ENCODE results near the gene MDN1.
"Not testable (repeated sequence)": the region's sequence is repeated elsewhere in the genome, so short reads cannot be mapped to it uniquely, and the experiment has no call there.

Gene MDN1

GRCh38 chr6:89749918-89750317 is 69.7 kb downstream of the MDN1 start:
- no peak for DNase-seq (ENCODE audit: low read depth)
- no peak for TF ChIP-seq CTCF (conservative IDR thresholded peaks at IDR 0.05; ENCODE audit: control insufficient read depth, insufficient read depth, low read depth, low read length)
- no peak overlapping the region for H3K4me3 ChIP-seq (ENCODE audit: control insufficient read depth, low read depth, low read length)

- H3K4me3 ChIP-seq (ENCODE audit: control insufficient read depth, low read depth, low read length) = no peak overlapping the region
- no peak for TF ChIP-seq CTCF (conservative IDR thresholded peaks at IDR 0.05; ENCODE audit: control insufficient read depth, insufficient read depth, low read depth, low read length)
- peak; percentile 63 for DNase-seq (ENCODE audit: low read depth)
Measured at GRCh38 chr6:89745716-89746115, 73.9 kb downstream of the MDN1 start.

- no peak overlapping the region for H3K4me3 ChIP-seq (ENCODE audit: control insufficient read depth, low read depth, low read length)
- DNase-seq (ENCODE audit: low read depth) = no peak
- no peak for TF ChIP-seq CTCF (conservative IDR thresholded peaks at IDR 0.05; ENCODE audit: control insufficient read depth, insufficient read depth, low read depth, low read length)
Measured at GRCh38 chr6:89745096-89745495, 74.5 kb downstream of the MDN1 start.

GRCh38 chr6:89736893-89737292 is 82.7 kb downstream of the MDN1 start:
- H3K4me3 ChIP-seq (ENCODE audit: control insufficient read depth, low read depth, low read length) = no peak overlapping the region
- TF ChIP-seq CTCF (conservative IDR thresholded peaks at IDR 0.05; ENCODE audit: control insufficient read depth, insufficient read depth, low read depth, low read length) = no peak
- DNase-seq (ENCODE audit: low read depth) = no peak

- H3K4me3 ChIP-seq (ENCODE audit: control insufficient read depth, low read depth, low read length) = no peak overlapping the region
- no peak for DNase-seq (ENCODE audit: low read depth)
- no peak for TF ChIP-seq CTCF (conservative IDR thresholded peaks at IDR 0.05; ENCODE audit: control insufficient read depth, insufficient read depth, low read depth, low read length)
Measured at GRCh38 chr6:89734526-89734925, 85.1 kb downstream of the MDN1 start.

- H3K4me3 ChIP-seq (ENCODE audit: control insufficient read depth, low read depth, low read length) = no peak overlapping the region
- DNase-seq (ENCODE audit: low read depth) = no peak
- TF ChIP-seq CTCF (conservative IDR thresholded peaks at IDR 0.05; ENCODE audit: control insufficient read depth, insufficient read depth, low read depth, low read length) = no peak
Measured at GRCh38 chr6:89731924-89732567, 87.5 kb downstream of the MDN1 start.

- DNase-seq (ENCODE audit: low read depth); H3K4me3 ChIP-seq (ENCODE audit: control insufficient read depth, low read depth, low read length): not testable (repeated sequence)
Measured at GRCh38 chr6:89731262-89731661, 88.3 kb downstream of the MDN1 start.
